H1 (cell line): ENCODE results near the gene DUOXA2. TPM values are rescaled to one million over a fixed set of nuclear protein-coding genes. Genes with fewer than 3 reads are reported as not detected.
"Not testable (repeated sequence)": the region's sequence is repeated elsewhere in the genome, so short reads cannot be mapped to it uniquely, and the experiment has no call there.

ENCODE experiments used
- CTCF ChIA-PET: fragments of 300-600 bp; sonication (Branson Sonifier 250); formaldehyde crosslinking; loops from one replicate; lab custom pipeline; 2021; ENCODE audit not compliant: partially characterized antibody; lab: Charles Lee
- POLR2A ChIA-PET: fragments of 300-600 bp; sonication (Branson Sonifier 250); formaldehyde crosslinking; loops from one replicate; lab custom pipeline; 2021; ENCODE audit warnings: inconsistent platforms; ENCODE audit not compliant: partially characterized antibody; lab: Charles Lee
- DNase-seq, 2 experiments: peaks; one replicate each; pipeline versions ENCODE4 v3.0.0 to v3.0.0-alpha.2; 2010 to 2022; ENCODE audit warnings: low spot score in 2 of 2, low read depth in 1 of 2, mixed read lengths in 1 of 2
- FAIRE-seq: peaks from 2 replicates; lab custom pipeline; 2011; peaks lifted over from hg19 to GRCh38; lab: Jason Lieb, UNC
- H2AFZ ChIP-seq: 2 replicates; pipeline ENCODE4 v1.8.1; 2012; ENCODE audit warnings: low read length, inconsistent platforms
- H2AK5ac ChIP-seq: 2 replicates; pipeline ENCODE4 v1.6.1; 2013; ENCODE audit warnings: low read depth, low read length
- H2BK120ac ChIP-seq: replicated peaks from 2 replicates; pipeline ENCODE3; 2013; ENCODE audit warnings: low read depth, low read length, inconsistent platforms
- H2BK12ac ChIP-seq: 2 replicates; pipeline ENCODE4 v1.6.1; 2013; ENCODE audit warnings: low read depth, low read length
- H2BK15ac ChIP-seq: 2 replicates; pipeline ENCODE4 v1.6.1; 2013; ENCODE audit warnings: low read length
- H2BK20ac ChIP-seq: 2 replicates; pipeline ENCODE4 v1.6.1; 2013; ENCODE audit warnings: low read length
- H2BK5ac ChIP-seq: 2 replicates; pipeline ENCODE4 v1.6.1; 2013; ENCODE audit warnings: low read depth, low read length
- H3K14ac ChIP-seq: 2 replicates; pipeline ENCODE4 v1.6.1; 2013; ENCODE audit warnings: inconsistent platforms; ENCODE audit not compliant: insufficient read length
- H3K18ac ChIP-seq: 2 replicates; pipeline ENCODE4 v1.6.1; 2013; ENCODE audit warnings: low read length; ENCODE audit errors: extremely low read depth
- H3K23ac ChIP-seq: 2 replicates; pipeline ENCODE4 v1.6.1; 2013; ENCODE audit warnings: inconsistent platforms; ENCODE audit not compliant: insufficient read length
- H3K23me2 ChIP-seq: 2 replicates; pipeline ENCODE4 v1.6.1; 2013; ENCODE audit warnings: low read depth, low read length
- H3K27ac ChIP-seq: 2 replicates; pipeline ENCODE4 v1.6.1; 2011; ENCODE audit warnings: low read depth, low read length, inconsistent platforms
- H3K27me3 ChIP-seq, 4 experiments: replicated peaks in 1 of 4; 1 replicate in 1 of 4; 2 replicates in 3 of 4; pipeline versions ENCODE4 v1.6.1 to v1.8.1; 2011 to 2013; ENCODE audit warnings: low read length in 3 of 4, mild to moderate bottlenecking in 3 of 4, inconsistent platforms in 2 of 4, mixed read lengths in 2 of 4, moderate library complexity in 1 of 4; ENCODE audit not compliant: control insufficient read depth in 3 of 4, insufficient read depth in 3 of 4; ENCODE audit errors: extremely low read depth in 1 of 4
- H3K36me3 ChIP-seq, 4 experiments: 2 replicates each; pipeline versions ENCODE4 v1.6.1 to v1.8.1; 2011 to 2013; ENCODE audit warnings: mild to moderate bottlenecking in 4 of 4, low read length in 3 of 4, moderate library complexity in 2 of 4, control low read depth in 1 of 4, inconsistent platforms in 1 of 4; ENCODE audit not compliant: insufficient read depth in 4 of 4, control insufficient read depth in 2 of 4
- H3K4ac ChIP-seq: replicated peaks from 2 replicates; pipeline ENCODE3; 2013; ENCODE audit warnings: low read length, low read depth, mixed read lengths, inconsistent platforms; ENCODE audit not compliant: insufficient read length
- H3K4me1 ChIP-seq, 4 experiments: replicated peaks in 1 of 4; 1 replicate in 1 of 4; 2 replicates in 3 of 4; pipeline versions ENCODE4 v1.6.1 to v1.8.1; 2011 to 2013; ENCODE audit warnings: low read length in 3 of 4, inconsistent platforms in 2 of 4, mixed read lengths in 1 of 4; ENCODE audit not compliant: insufficient read depth in 4 of 4, control insufficient read depth in 3 of 4
- H3K4me2 ChIP-seq, 2 experiments: 2 replicates each; pipeline versions ENCODE4 v1.6.1 to v1.8.1; 2011 to 2013; ENCODE audit warnings: low read depth in 2 of 2, low read length in 2 of 2, control low read depth in 1 of 2, inconsistent platforms in 1 of 2, mild to moderate bottlenecking in 1 of 2; ENCODE audit not compliant: insufficient read depth in 1 of 2
- H3K4me3 ChIP-seq, 4 experiments: fragments of 200-600, 300-600 bp in 1 of 4; sonication (generic), shearing (Covaris generic), sonication (Bioruptor Twin) in 1 of 4; 2 replicates each; pipeline versions ENCODE4 v1.5.1 to v1.8.1; 2011 to 2016; ENCODE audit warnings: low read length in 4 of 4, low read depth in 3 of 4, control low read depth in 2 of 4, inconsistent platforms in 2 of 4, mild to moderate bottlenecking in 2 of 4, mixed read lengths in 1 of 4, moderate library complexity in 1 of 4; ENCODE audit not compliant: insufficient read depth in 2 of 4; ENCODE audit errors: extremely low read depth in 1 of 4
- H3K56ac ChIP-seq: replicated peaks from 2 replicates; pipeline ENCODE3; 2013; ENCODE audit warnings: low read depth, mild to moderate bottlenecking, mixed read lengths, low read length, inconsistent platforms; ENCODE audit not compliant: insufficient read length
- H3K79me1 ChIP-seq: 2 replicates; pipeline ENCODE4 v1.6.1; 2013; ENCODE audit warnings: low read depth, low read length, control low read depth
- H3K79me2 ChIP-seq, 2 experiments: 2 replicates each; pipeline versions ENCODE4 v1.6.1 to v1.8.1; 2012 to 2013; ENCODE audit warnings: low read length in 2 of 2, mild to moderate bottlenecking in 2 of 2, inconsistent platforms in 1 of 2; ENCODE audit not compliant: insufficient read depth in 2 of 2, control insufficient read depth in 1 of 2
- H3K9ac ChIP-seq, 4 experiments: replicated peaks in 1 of 4; 1 replicate in 1 of 4; 2 replicates in 3 of 4; pipeline versions ENCODE4 v1.6.1 to v1.8.1; 2011 to 2013; ENCODE audit warnings: low read depth in 3 of 4, low read length in 3 of 4, control low read depth in 2 of 4, mild to moderate bottlenecking in 2 of 4, moderate library complexity in 2 of 4, inconsistent platforms in 1 of 4; ENCODE audit errors: extremely low read depth in 1 of 4
- H3K9me3 ChIP-seq, 2 experiments: 2 replicates each; pipeline versions ENCODE4 v1.6.1 to v1.8.1; 2012 to 2013; ENCODE audit warnings: mild to moderate bottlenecking in 2 of 2, moderate library complexity in 2 of 2, control low read depth in 1 of 2, inconsistent platforms in 1 of 2, low read depth in 1 of 2, low read length in 1 of 2, mixed read lengths in 1 of 2; ENCODE audit not compliant: insufficient read depth in 2 of 2
- H4K20me1 ChIP-seq, 2 experiments: replicated peaks in 1 of 2; 2 replicates each; pipeline versions ENCODE3 to v1.8.1; 2011 to 2013; ENCODE audit warnings: inconsistent platforms in 2 of 2, low read length in 2 of 2, mild to moderate bottlenecking in 1 of 2; ENCODE audit not compliant: insufficient read depth in 2 of 2, control insufficient read depth in 1 of 2
- H4K5ac ChIP-seq: 2 replicates; pipeline ENCODE4 v1.6.1; 2013; ENCODE audit warnings: low read length, low read depth, mixed read lengths, inconsistent platforms; ENCODE audit not compliant: insufficient read length
- H4K8ac ChIP-seq: 2 replicates; pipeline ENCODE4 v1.8.0; 2013; ENCODE audit warnings: mild to moderate bottlenecking, moderate library complexity, low read length, inconsistent platforms; ENCODE audit not compliant: insufficient read depth; ENCODE audit errors: extremely low read depth
- H4K91ac ChIP-seq: replicated peaks from 2 replicates; pipeline ENCODE3; 2013; ENCODE audit warnings: low read length, mixed read lengths, inconsistent platforms; ENCODE audit not compliant: insufficient read length
- EZH2 ChIP-seq: fragments of 200-600 bp; sonication (generic); IDR thresholded peaks from 2 replicates; pipeline ENCODE4 v1.7.1; 2012; ENCODE audit warnings: low read depth, mild to moderate bottlenecking, moderate library complexity, low read length, inconsistent platforms; ENCODE audit not compliant: severe bottlenecking
- HDAC2 ChIP-seq, 2 experiments: fragments of 300-600 bp in 1 of 2; sonication (generic) in 1 of 2; IDR thresholded peaks; 2 replicates each; pipeline ENCODE4 v1.6.1; 2011 to 2012; ENCODE audit warnings: low read depth in 2 of 2, low read length in 2 of 2, mild to moderate bottlenecking in 2 of 2, moderate library complexity in 2 of 2, borderline replicate concordance in 1 of 2, inconsistent platforms in 1 of 2
- HDAC6 ChIP-seq: IDR thresholded peaks from one replicate; pipeline ENCODE4 v1.7.1; 2012; ENCODE audit warnings: low read depth, mild to moderate bottlenecking, inconsistent platforms, low read length, moderate library complexity
- SIX5 ChIP-seq: IDR thresholded peaks from 2 replicates; pipeline ENCODE4 v1.6.1; 2011; ENCODE audit warnings: mild to moderate bottlenecking, low read depth, low read length
- TCF12 ChIP-seq: IDR thresholded peaks from 2 replicates; pipeline ENCODE4 v1.6.1; 2011; ENCODE audit warnings: low read depth, mild to moderate bottlenecking, low read length
- YY1 ChIP-seq: IDR thresholded peaks from 2 replicates; pipeline ENCODE4 v1.6.1; 2011; ENCODE audit warnings: low read depth, mild to moderate bottlenecking, low read length
- WGBS, 2 experiments: shearing (Covaris generic) in 1 of 2; methylation state at CpG; one replicate each; pipeline versions ENCODE4 v1.1.6 to v1.1.7; 2013 to 2015; ENCODE audit warnings: low lambda C conversion rate in 2 of 2, mixed read lengths in 2 of 2, inconsistent platforms in 1 of 2, low coverage in 1 of 2, missing lambda C conversion rate in 1 of 2; ENCODE audit not compliant: insufficient replicate concordance in 2 of 2, insufficient coverage in 1 of 2, insufficient read length in 1 of 2; ENCODE audit errors: extremely low coverage in 1 of 2, missing lambda C conversion rate in 1 of 2; 5-methylcytosine and 5-hydroxymethylcytosine counted together
- polyA plus RNA-seq, 7 experiments: library from polyadenylated mRNA; depleted of rRNA in 3 of 7; stranded (reverse) in 5 of 7; unstranded in 2 of 7; fragments of >200 nt in 5 of 7; fragments of 200-250 nt in 2 of 7; gene quantifications; 1 replicate in 5 of 7; 2 replicates in 1 of 7; 4 replicates in 1 of 7; pipeline versions ENCODE4 v1.2.1 to v1.2.3, GENCODE V29; 2011 to 2013; ENCODE audit warnings: missing spikeins in 2 of 7, mixed read lengths in 2 of 7
- total RNA-seq: library from RNA; stranded (reverse); fragmentation: NEBNext Ultra II Directional; extraction: Animal tissue kit (Norgen Biotek cat#: 25700); gene quantifications from 2 replicates; pipeline ENCODE4 v1.2.1, GENCODE V29; 2021

The DUOXA2 gene
- total and polyA plus RNA-seq, 2 of the 8 experiments (the other 6 are each of a cell fraction or from before 2014, with no cell fraction given): 0.05 TPM; not detected in 1

DNA sequence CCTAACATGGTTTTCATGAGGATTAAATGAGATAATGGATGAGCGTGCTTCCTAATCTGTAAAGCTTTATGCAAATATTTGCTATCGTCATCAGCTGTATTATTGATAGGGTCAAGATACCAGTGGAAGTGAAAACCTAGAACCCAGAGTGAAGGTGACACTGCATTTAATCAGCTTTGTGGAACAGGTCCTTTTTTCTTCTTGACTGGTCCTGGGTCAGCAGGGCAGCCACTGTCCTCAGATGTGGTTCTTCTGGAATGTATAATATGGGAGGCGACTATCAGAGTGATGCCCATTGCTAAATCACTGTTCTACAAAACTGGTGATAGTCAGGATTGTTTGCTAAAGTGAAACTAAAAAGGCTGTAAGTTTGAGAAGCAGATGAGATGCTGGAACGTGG lies 49.7 kb upstream of the DUOXA2 start (continued):
- no peak for TF ChIP-seq YY1
- no peak for TF ChIP-seq EZH2
- no peak for TF ChIP-seq HDAC6
- no peak for TF ChIP-seq SIX5
- no peak for TF ChIP-seq HDAC2 (IDR thresholded peaks at IDR 0.05; ENCODE audit: borderline replicate concordance in 1 of 2, low read depth in 2 of 2, low read length in 2 of 2)
- no peak for TF ChIP-seq TCF12

DNA sequence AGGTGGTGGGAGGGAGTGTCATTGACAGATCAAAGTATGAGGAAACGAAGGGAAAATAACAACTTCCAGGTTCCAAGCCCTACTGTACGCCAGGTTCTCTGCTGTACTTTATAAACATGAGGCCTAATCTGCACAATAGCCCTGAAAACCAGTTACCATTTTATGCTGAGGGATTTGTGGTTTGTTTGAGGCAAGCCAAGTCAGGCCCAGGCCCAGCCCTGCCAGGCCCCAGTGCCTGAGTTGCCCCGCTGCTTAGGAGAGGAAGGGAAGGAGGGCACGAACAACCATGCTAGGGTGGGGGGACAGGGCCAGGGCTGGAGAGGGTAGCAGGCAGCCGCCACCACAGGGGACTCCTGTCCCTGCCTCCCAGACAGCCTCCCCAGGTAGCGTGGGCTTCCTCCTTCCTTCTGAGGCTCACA lies 44.2 kb upstream of the DUOXA2 start:
- H4K20me1 ChIP-seq, H3K27ac ChIP-seq, H2BK12ac ChIP-seq, H4K91ac ChIP-seq, H2BK5ac ChIP-seq, H3K9ac ChIP-seq, CTCF ChIA-PET, POLR2A ChIA-PET, H3K23ac ChIP-seq, H4K5ac ChIP-seq, H3K9me3 ChIP-seq, H2BK20ac ChIP-seq, H3K79me2 ChIP-seq, H3K14ac ChIP-seq, FAIRE-seq, H3K56ac ChIP-seq, H3K27me3 ChIP-seq, DNase-seq, H3K18ac ChIP-seq, H2BK15ac ChIP-seq, H3K23me2 ChIP-seq, H2BK120ac ChIP-seq, H4K8ac ChIP-seq, H3K4me1 ChIP-seq, H3K4ac ChIP-seq, H2AFZ ChIP-seq, H2AK5ac ChIP-seq, H3K4me2 ChIP-seq, H3K79me1 ChIP-seq, H3K4me3 ChIP-seq: not testable (repeated sequence)
- 81% methylated on average over 3 of the region's 6 CpGs; no CpG with 5 or more reads in 1 of the 2 experiments for WGBS, 2 experiments
- peaks cover 0 to 25% (median 5%) of the 10 kb centered on the region in 4 experiments; a peak in 6 of 8 replicates for H3K36me3 ChIP-seq
